ENCODE measurements around the gene SPRR5. TPM values are rescaled to one million over a fixed set of nuclear protein-coding genes. Genes with fewer than 3 reads are reported as not detected.

The SPRR5 gene
- total and polyA plus RNA-seq, 2 of the 4 experiments (the other 2 are of a cell fraction): not detected

DNA sequence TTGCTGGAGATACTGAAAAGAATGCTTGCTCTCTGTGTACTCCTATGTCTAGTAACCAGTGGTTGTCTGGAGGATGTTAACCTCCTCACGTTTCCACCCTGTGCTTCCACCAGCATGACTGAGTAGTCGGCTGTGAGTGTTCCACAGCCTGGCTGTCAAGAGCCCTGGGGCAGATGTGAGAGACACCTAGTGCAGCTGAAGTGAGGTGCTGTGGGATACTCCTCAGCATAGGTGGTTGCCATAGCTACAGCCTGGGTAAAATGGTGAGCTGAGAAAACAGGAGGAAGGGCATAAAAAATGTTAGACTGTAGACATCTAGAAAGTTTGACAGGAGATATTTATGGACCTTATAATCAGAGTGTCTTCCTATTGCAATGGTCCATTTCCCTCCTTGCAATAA, 22.8 kb upstream of the SPRR5 start:
- H3K18ac ChIP-seq (ENCODE audit: low read depth, low read length): no peak overlapping the region
- no peak overlapping the region for H3K56ac ChIP-seq (ENCODE audit: extremely low read depth, insufficient read depth, low read length)
- ATAC-seq (ENCODE audit: low read depth) (no peak), DNase-seq (no peak)
- ChIA-PET CTCF (no interaction called here), POLR2A (ENCODE audit: unreplicated experiment) (no interaction called here)
- H3K9me1 ChIP-seq (ENCODE audit: insufficient read depth, low read length): no peaks in the 10 kb centered on the region
- no peak overlapping the region for H3K9ac ChIP-seq (ENCODE audit: low read depth, low read length)
- H4K5ac ChIP-seq (ENCODE audit: low read depth, low read length): no peak overlapping the region
- H3K27ac ChIP-seq (ENCODE audit: insufficient read depth, low read length): no peak overlapping the region
- no peaks in the 10 kb centered on the region for H4K20me1 ChIP-seq (ENCODE audit: insufficient read depth, low read length)
- no peaks in the 10 kb centered on the region for H3K79me1 ChIP-seq (ENCODE audit: low read depth in 1 of 2, low read length in 2 of 2)
- no peak overlapping the region for H2AK5ac ChIP-seq (ENCODE audit: low read depth, low read length)
- H2BK15ac ChIP-seq (ENCODE audit: low read depth, low read length): no peak overlapping the region
- H3K9me3 ChIP-seq (ENCODE audit: control insufficient read depth, insufficient read depth, low read length): no peaks in the 10 kb centered on the region
- no peaks in the 10 kb centered on the region for H3K27me3 ChIP-seq (ENCODE audit: control insufficient read depth, insufficient read depth, low read length)
- no peak overlapping the region for H2AFZ ChIP-seq (replicated peaks; ENCODE audit: low read length, poor library complexity)
- H3K23ac ChIP-seq (ENCODE audit: low read depth, low read length): no peak overlapping the region
- no CpG with 5 or more reads among the region's 2 CpGs for WGBS, 2 experiments (ENCODE audit: extremely low coverage in 2 of 2, insufficient read length in 1 of 2)
- H3K4me1 ChIP-seq (ENCODE audit: control insufficient read depth, insufficient read depth, low read length): no peaks in the 10 kb centered on the region
- no peak overlapping the region for H2BK120ac ChIP-seq (ENCODE audit: low read depth, low read length)
- intact Hi-C loops (cut with micrococcal nuclease): no loop called here
- TF ChIP-seq CHD1 (IDR thresholded peaks at IDR 0.05; ENCODE audit: low read depth, low read length) (no peak), NFE2L2 (IDR thresholded peaks at IDR 0.05; ENCODE audit: low read depth, low read length) (no peak), FOS (IDR thresholded peaks at IDR 0.05; ENCODE audit: low read depth, low read length) (no peak)
- H3K4me3 ChIP-seq (ENCODE audit: insufficient read depth, low read depth, low read length): no peak overlapping the region
- no peak overlapping the region for H4K91ac ChIP-seq (ENCODE audit: insufficient read depth, low read depth, low read length)
- H3K4me2 ChIP-seq (ENCODE audit: low read depth, low read length): no peak overlapping the region
- dilution Hi-C loops (cut with HindIII; ENCODE audit: low sequenced_read_pairs, unreplicated experiment): no loop called here
- H3K36me3 ChIP-seq (ENCODE audit: control insufficient read depth, insufficient read depth, low read length): no peaks in the 10 kb centered on the region
- BruUV-seq (replicated peaks): no TSS peak
- H2BK20ac ChIP-seq (ENCODE audit: low read depth, low read length): no peak overlapping the region
- H3K4ac ChIP-seq (ENCODE audit: low read depth, low read length): no peak overlapping the region
- no peak overlapping the region for H2BK5ac ChIP-seq (ENCODE audit: low read depth, low read length, poor library complexity, severe bottlenecking)
- in situ Hi-C loops (cut with MboI; ENCODE audit: low sequenced_read_pairs): no loop called here
- H2AK9ac ChIP-seq (replicated peaks; ENCODE audit: low read depth, low read length, poor library complexity): no peak overlapping the region
- H4K8ac ChIP-seq (ENCODE audit: low read depth in 2 of 2, low read length in 2 of 2): no peak overlapping the region
- H3K14ac ChIP-seq (replicated peaks; ENCODE audit: low read depth, low read length): no peak overlapping the region

All from IMR-90 (cell line).